HFFc6 (cell line): ENCODE results near the gene LGALS3BP. TPM values are rescaled to one million over a fixed set of nuclear protein-coding genes. Genes with fewer than 3 reads are reported as not detected.

Source experiments
- DNase-seq: peaks from one replicate; pipeline ENCODE4 v3.0.0-alpha.2; 2018
- H3K27ac Mint-ChIP-seq: 2 replicates; pipeline ENCODE4 v1.8.0; 2020; ENCODE audit warnings: mild to moderate bottlenecking, mixed read lengths
- H3K27me3 Mint-ChIP-seq: 2 replicates; pipeline ENCODE4 v1.8.0; 2021; ENCODE audit warnings: mild to moderate bottlenecking, moderate library complexity, mixed read lengths; ENCODE audit not compliant: insufficient read depth
- H3K36me3 Mint-ChIP-seq: 2 replicates; pipeline ENCODE4 v1.8.0; 2021; ENCODE audit warnings: low read depth, mixed read lengths
- H3K4me1 Mint-ChIP-seq: 2 replicates; pipeline ENCODE4 v1.8.0; 2020; ENCODE audit warnings: low read depth, mixed read lengths
- H3K4me3 Mint-ChIP-seq: 2 replicates; pipeline ENCODE4 v1.8.0; 2020; ENCODE audit warnings: mild to moderate bottlenecking, moderate library complexity, mixed read lengths
- H3K9me3 Mint-ChIP-seq: 2 replicates; pipeline ENCODE4 v1.8.0; 2020; ENCODE audit warnings: mild to moderate bottlenecking, mixed read lengths
- total RNA-seq, 6 experiments: library from RNA; stranded (reverse); fragmentation: NEBNext Ultra II Directional; extraction: Animal tissue kit (Norgen Biotek cat#: 25700); gene quantifications; 2 replicates in 1 of 6; 3 replicates in 5 of 6; pipeline ENCODE4 v1.2.3, GENCODE V29; 2021
- TF ChIP-seq, protein P1 (sequence below): fragments of 200-600 bp; sonication (generic); IDR thresholded peaks from 2 replicates; pipeline ENCODE4 v1.5.0; 2021; ENCODE audit warnings: antibody characterized with exemption, mild to moderate bottlenecking

LGALS3BP gene
- total RNA-seq, 6 experiments from 2014 or later = 31.1 to 46.4 (median 43.4) TPM

DNA sequence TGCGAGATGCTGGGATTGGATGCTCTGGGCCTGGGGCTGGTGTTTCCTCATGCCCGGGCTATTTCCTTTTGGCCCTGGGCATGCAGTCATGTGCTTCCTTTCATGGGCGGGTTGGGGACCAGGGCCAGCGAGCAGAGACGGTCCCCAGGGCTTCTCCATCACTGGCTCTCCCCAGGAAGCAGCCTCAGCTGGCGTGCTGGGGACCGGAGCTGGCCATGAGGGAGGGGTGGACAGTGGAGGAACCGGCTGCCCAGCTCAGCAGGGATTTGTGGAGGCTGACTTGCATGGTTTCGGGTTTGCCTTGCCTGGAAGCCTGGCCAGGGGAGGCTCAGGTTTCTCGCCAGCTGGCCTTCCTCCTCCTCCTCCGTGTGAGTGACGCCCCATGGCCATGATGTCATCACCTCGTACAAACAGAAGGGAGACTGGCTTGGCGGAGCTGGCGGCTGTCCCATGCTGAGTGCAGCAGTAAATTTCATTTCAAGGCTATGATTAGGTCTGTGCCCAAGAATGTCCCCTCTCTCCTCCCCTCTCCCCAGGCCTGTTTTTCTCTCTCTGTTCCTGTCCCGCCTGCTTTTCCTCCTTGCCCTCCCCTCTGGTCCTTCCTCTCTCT, 45.7 kb downstream of the LGALS3BP start:
- Mint-ChIP-seq H3K4me3 (peak overlapping the region; percentile 84), H3K4me1 (peaks cover 51% of the 10 kb centered on the region), H3K36me3 (no peaks in the 10 kb centered on the region), H3K9me3 (no peaks in the 10 kb centered on the region), H3K27me3 (peaks cover 3% of the 10 kb centered on the region), H3K27ac (peak overlapping the region; percentile 99)
- peak; percentile 98 for DNase-seq
- TF ChIP-seq, protein P1, sequence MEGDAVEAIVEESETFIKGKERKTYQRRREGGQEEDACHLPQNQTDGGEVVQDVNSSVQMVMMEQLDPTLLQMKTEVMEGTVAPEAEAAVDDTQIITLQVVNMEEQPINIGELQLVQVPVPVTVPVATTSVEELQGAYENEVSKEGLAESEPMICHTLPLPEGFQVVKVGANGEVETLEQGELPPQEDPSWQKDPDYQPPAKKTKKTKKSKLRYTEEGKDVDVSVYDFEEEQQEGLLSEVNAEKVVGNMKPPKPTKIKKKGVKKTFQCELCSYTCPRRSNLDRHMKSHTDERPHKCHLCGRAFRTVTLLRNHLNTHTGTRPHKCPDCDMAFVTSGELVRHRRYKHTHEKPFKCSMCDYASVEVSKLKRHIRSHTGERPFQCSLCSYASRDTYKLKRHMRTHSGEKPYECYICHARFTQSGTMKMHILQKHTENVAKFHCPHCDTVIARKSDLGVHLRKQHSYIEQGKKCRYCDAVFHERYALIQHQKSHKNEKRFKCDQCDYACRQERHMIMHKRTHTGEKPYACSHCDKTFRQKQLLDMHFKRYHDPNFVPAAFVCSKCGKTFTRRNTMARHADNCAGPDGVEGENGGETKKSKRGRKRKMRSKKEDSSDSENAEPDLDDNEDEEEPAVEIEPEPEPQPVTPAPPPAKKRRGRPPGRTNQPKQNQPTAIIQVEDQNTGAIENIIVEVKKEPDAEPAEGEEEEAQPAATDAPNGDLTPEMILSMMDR = no peak

- TF ChIP-seq, protein P1 = no peak
- peak; percentile 96 for DNase-seq
- Mint-ChIP-seq H3K27ac (peak overlapping the region; percentile 99), H3K27me3 (peaks cover 3% of the 10 kb centered on the region), H3K9me3 (no peaks in the 10 kb centered on the region), H3K4me3 (peak overlapping the region; percentile 84), H3K4me1 (peaks cover 51% of the 10 kb centered on the region), H3K36me3 (no peaks in the 10 kb centered on the region)
Measured at GRCh38 chr17:78933025-78933958, 46.4 kb downstream of the LGALS3BP start.

- H3K36me3 Mint-ChIP-seq = no peaks in the 10 kb centered on the region
- peaks cover 42% of the 10 kb centered on the region for H3K4me1 Mint-ChIP-seq
- H3K4me3 Mint-ChIP-seq = no peak overlapping the region
- TF ChIP-seq, protein P1 = no peak
- H3K27me3 Mint-ChIP-seq = peaks cover 3% of the 10 kb centered on the region
- no peak for DNase-seq
- no peak overlapping the region for H3K27ac Mint-ChIP-seq
- no peaks in the 10 kb centered on the region for H3K9me3 Mint-ChIP-seq
Measured at GRCh38 chr17:78929908-78930775, 49.6 kb downstream of the LGALS3BP start.

GRCh38 chr17:78925662-78926555, 53.8 kb downstream of the LGALS3BP start:
- Mint-ChIP-seq H3K27me3 (peaks cover 3% of the 10 kb centered on the region), H3K27ac (peak overlapping the region; percentile 90), H3K9me3 (no peaks in the 10 kb centered on the region), H3K36me3 (no peaks in the 10 kb centered on the region; the same call in 1 of the 2 replicates), H3K4me3 (peak overlapping the region; percentile 79), H3K4me1 (peaks cover 43% of the 10 kb centered on the region)
- DNase-seq = peak; percentile 83
- TF ChIP-seq, protein P1 = no peak
